ENCODE data around the gene DPT. TPM values are rescaled to one million over a fixed set of nuclear protein-coding genes. Genes with fewer than 3 reads are reported as not detected.

The DPT gene
- polyA plus RNA-seq, 1 donor from 2014 or later = not detected

DNA sequence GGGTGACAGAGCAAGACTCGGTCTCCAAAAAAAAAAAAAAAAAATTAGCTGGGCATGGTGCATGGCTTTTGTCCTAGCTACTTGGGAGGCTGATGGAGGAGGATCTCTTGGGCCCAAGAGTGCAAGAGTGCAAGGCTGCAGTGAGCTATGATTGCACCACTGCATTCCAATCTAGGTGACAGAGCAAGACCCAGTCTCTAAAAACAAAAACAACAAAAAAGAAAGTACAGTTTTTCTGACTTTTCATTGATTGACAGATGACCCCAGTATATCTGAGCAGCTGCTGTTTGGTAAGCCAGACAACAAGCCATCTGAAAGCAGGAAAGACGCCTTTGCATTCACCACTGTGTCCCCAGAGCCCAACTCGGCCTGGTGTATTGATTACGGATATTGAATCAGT lies 10.9 kb upstream of the DPT start:
- no peak overlapping the region for H2AFZ ChIP-seq (ENCODE audit: low read depth, low read length)

GRCh38 chr1:168736520-168736919 lies 7.5 kb upstream of the DPT start:
- H3K4me3 ChIP-seq (ENCODE audit: low read length) = no peak overlapping the region
- no peaks in the 10 kb centered on the region for H4K20me1 ChIP-seq (ENCODE audit: insufficient read depth)
- no peak overlapping the region for H3K27ac ChIP-seq (ENCODE audit: low read length)
- no peak overlapping the region for H3K9ac ChIP-seq (ENCODE audit: low read length)
- no peak overlapping the region for H3K4me2 ChIP-seq (ENCODE audit: low read length)
- H3K27me3 ChIP-seq (ENCODE audit: insufficient read depth, low read depth, low read length) = no peaks in the 10 kb centered on the region
- no peak overlapping the region for H2AFZ ChIP-seq (ENCODE audit: low read depth, low read length)
- H3F3A ChIP-seq (ENCODE audit: insufficient read depth, low read length, poor library complexity, severe bottlenecking) = no peaks in the 10 kb centered on the region
- no peaks in the 10 kb centered on the region for H3K36me3 ChIP-seq (ENCODE audit: insufficient read depth, low read length)
- H3K9me3 ChIP-seq (ENCODE audit: low read length) = no peaks in the 10 kb centered on the region
- no peaks in the 10 kb centered on the region for H3K79me2 ChIP-seq (replicated peaks; ENCODE audit: insufficient read depth, low read length)
- no peaks in the 10 kb centered on the region for H3K9me2 ChIP-seq (ENCODE audit: insufficient read depth, low read length)
- TF ChIP-seq REST (IDR thresholded peaks at IDR 0.05; ENCODE audit: borderline replicate concordance) (no peak), MXI1 (conservative IDR thresholded peaks at IDR 0.05; ENCODE audit: poor library complexity, severe bottlenecking) (no peak), TAF1 (IDR thresholded peaks at IDR 0.05; ENCODE audit: low read depth) (no peak), SMC3 (conservative IDR thresholded peaks at IDR 0.05; ENCODE audit: poor library complexity) (no peak), EZH2 (IDR thresholded peaks at IDR 0.05; ENCODE audit: borderline replicate concordance, insufficient read depth, low read length, poor library complexity, severe bottlenecking) (no peak), POLR2AphosphoS5 (IDR thresholded peaks at IDR 0.05) (no peak), RAD21 (conservative IDR thresholded peaks at IDR 0.05) (no peak)
- TF ChIP-seq, protein P1, sequence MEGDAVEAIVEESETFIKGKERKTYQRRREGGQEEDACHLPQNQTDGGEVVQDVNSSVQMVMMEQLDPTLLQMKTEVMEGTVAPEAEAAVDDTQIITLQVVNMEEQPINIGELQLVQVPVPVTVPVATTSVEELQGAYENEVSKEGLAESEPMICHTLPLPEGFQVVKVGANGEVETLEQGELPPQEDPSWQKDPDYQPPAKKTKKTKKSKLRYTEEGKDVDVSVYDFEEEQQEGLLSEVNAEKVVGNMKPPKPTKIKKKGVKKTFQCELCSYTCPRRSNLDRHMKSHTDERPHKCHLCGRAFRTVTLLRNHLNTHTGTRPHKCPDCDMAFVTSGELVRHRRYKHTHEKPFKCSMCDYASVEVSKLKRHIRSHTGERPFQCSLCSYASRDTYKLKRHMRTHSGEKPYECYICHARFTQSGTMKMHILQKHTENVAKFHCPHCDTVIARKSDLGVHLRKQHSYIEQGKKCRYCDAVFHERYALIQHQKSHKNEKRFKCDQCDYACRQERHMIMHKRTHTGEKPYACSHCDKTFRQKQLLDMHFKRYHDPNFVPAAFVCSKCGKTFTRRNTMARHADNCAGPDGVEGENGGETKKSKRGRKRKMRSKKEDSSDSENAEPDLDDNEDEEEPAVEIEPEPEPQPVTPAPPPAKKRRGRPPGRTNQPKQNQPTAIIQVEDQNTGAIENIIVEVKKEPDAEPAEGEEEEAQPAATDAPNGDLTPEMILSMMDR (IDR thresholded peaks at IDR 0.05; ENCODE audit: poor library complexity, severe bottlenecking) = no peak

More for the DNA sequence above, 10.9 kb upstream of the DPT start:
- H3K79me2 ChIP-seq (replicated peaks; ENCODE audit: insufficient read depth, low read length) = no peaks in the 10 kb centered on the region
- H3K9me2 ChIP-seq (ENCODE audit: insufficient read depth, low read length) = no peaks in the 10 kb centered on the region
- no peaks in the 10 kb centered on the region for H4K20me1 ChIP-seq (ENCODE audit: insufficient read depth)
- no peak overlapping the region for H3K9ac ChIP-seq (ENCODE audit: low read length)
- no peaks in the 10 kb centered on the region for H3F3A ChIP-seq (ENCODE audit: insufficient read depth, low read length, poor library complexity, severe bottlenecking)
- no peak overlapping the region for H3K4me2 ChIP-seq (ENCODE audit: low read length)
- H3K9me3 ChIP-seq (ENCODE audit: low read length) = no peaks in the 10 kb centered on the region
- no peak for TF ChIP-seq EZH2 (IDR thresholded peaks at IDR 0.05; ENCODE audit: borderline replicate concordance, insufficient read depth, low read length, poor library complexity, severe bottlenecking)
- TF ChIP-seq MXI1 (conservative IDR thresholded peaks at IDR 0.05; ENCODE audit: poor library complexity, severe bottlenecking) = no peak
- no peak for TF ChIP-seq EP300 (conservative IDR thresholded peaks at IDR 0.05; ENCODE audit: poor library complexity, severe bottlenecking)
- TF ChIP-seq RAD21 (conservative IDR thresholded peaks at IDR 0.05) = no peak
- TF ChIP-seq REST (IDR thresholded peaks at IDR 0.05; ENCODE audit: borderline replicate concordance) = no peak
- no peak for TF ChIP-seq TAF1 (IDR thresholded peaks at IDR 0.05; ENCODE audit: low read depth)
- TF ChIP-seq POLR2AphosphoS5 (IDR thresholded peaks at IDR 0.05) = no peak
- TF ChIP-seq, protein P1 (IDR thresholded peaks at IDR 0.05; ENCODE audit: poor library complexity, severe bottlenecking) = no peak
- TF ChIP-seq SMC3 (conservative IDR thresholded peaks at IDR 0.05; ENCODE audit: poor library complexity) = no peak
- no peaks in the 10 kb centered on the region for H3K36me3 ChIP-seq (ENCODE audit: insufficient read depth, low read length)
- H3K27ac ChIP-seq (ENCODE audit: low read length) = no peak overlapping the region
- no peak overlapping the region for H3K4me3 ChIP-seq (ENCODE audit: low read length)
- H3K27me3 ChIP-seq (ENCODE audit: insufficient read depth, low read depth, low read length) = no peaks in the 10 kb centered on the region

Measured in neural cell (in vitro differentiated cells).